ENCODE data around the gene NKTR. TPM values are rescaled to one million over a fixed set of nuclear protein-coding genes. Genes with fewer than 3 reads are reported as not detected.

NKTR gene
- polyA plus RNA-seq, 3 donors: 2.6 to 78.5 (median 5.8) TPM

- no peak for TF ChIP-seq CTCF (IDR thresholded peaks at IDR 0.05)
- Mint-ChIP-seq H3K36me3 (peaks cover 20 to 21% of the 10 kb centered on the region in 2 donors), H3K4me3 (peak overlapping the region in 1 of 2 donors; percentile 92), H3K4me1 (peaks cover 26% of the 10 kb centered on the region), H3K9me3 (peaks cover 0 to 2% (median 0%) of the 10 kb centered on the region in 7 donors), H3K27me3 (ENCODE audit: low read depth in 3 of 3) (peaks cover 0 to 2% (median 0%) of the 10 kb centered on the region in 3 donors), H3K27ac (peak overlapping the region in 6 of 7 donors; percentile 76 to 97 (median 94))
- no peaks in the 10 kb centered on the region for H3K27me3 ChIP-seq (ENCODE audit: control insufficient read depth in 2 of 2, insufficient read depth in 2 of 2, low read length in 2 of 2)
- H3K4me1 ChIP-seq (ENCODE audit: control insufficient read depth in 1 of 2, insufficient read depth in 2 of 2, low read length in 2 of 2): peaks cover 14 to 17% of the 10 kb centered on the region in 2 donors
- 100% methylated on average over 1 of the region's 4 CpGs for whole genome bisulfite sequencing (ENCODE audit: insufficient coverage)
- H2AFZ ChIP-seq (ENCODE audit: insufficient read depth, low read depth, low read length, poor library complexity, severe bottlenecking): no peak overlapping the region
- H4K20me1 ChIP-seq (ENCODE audit: insufficient read depth, low read length): no peaks in the 10 kb centered on the region
- H3K9ac ChIP-seq (ENCODE audit: insufficient read depth, low read length, poor library complexity, severe bottlenecking): no peak overlapping the region
- peaks cover 15 to 33% of the 10 kb centered on the region in 2 donors for H3K36me3 ChIP-seq (replicated peaks in 1 of 2; ENCODE audit: control insufficient read depth in 1 of 2, insufficient read depth in 2 of 2, low read length in 2 of 2)
- intact Hi-C loops (cut with micrococcal nuclease): no loop called here
- DNase-seq: no peak
- H3K4me2 ChIP-seq (replicated peaks; ENCODE audit: extremely low read depth, low read length, poor library complexity, severe bottlenecking): peak overlapping the region; percentile 82
- H3K79me2 ChIP-seq (ENCODE audit: insufficient read depth, low read length): peaks cover 35% of the 10 kb centered on the region
- no peaks in the 10 kb centered on the region for H3K9me3 ChIP-seq (replicated peaks in 1 of 2; ENCODE audit: control insufficient read depth in 1 of 2, insufficient read depth in 1 of 2, low read length in 2 of 2)
- H3K27ac ChIP-seq (ENCODE audit: low read depth in 1 of 2, low read length in 2 of 2): peak overlapping the region in 1 of 2 donors; percentile 88
- peak overlapping the region in 1 of 3 experiments; percentile 86 for H3K4me3 ChIP-seq (replicated peaks in 1 of 3; ENCODE audit: low read depth in 2 of 3, low read length in 3 of 3)
These were observed 8.7 kb upstream of the NKTR start for GRCh38 chr3:42591811-42592210.

GRCh38 chr3:42593635-42594034 is 6.9 kb upstream of the NKTR start:
- Histone ChIP-seq H3K27ac (ENCODE audit: low read depth in 1 of 2, low read length in 2 of 2) (no peak overlapping the region), H4K20me1 (ENCODE audit: insufficient read depth, low read length) (no peaks in the 10 kb centered on the region), H3K4me2 (replicated peaks; ENCODE audit: extremely low read depth, low read length, poor library complexity, severe bottlenecking) (no peak overlapping the region), H3K9ac (ENCODE audit: insufficient read depth, low read length, poor library complexity, severe bottlenecking) (no peak overlapping the region), H2AFZ (ENCODE audit: insufficient read depth, low read depth, low read length, poor library complexity, severe bottlenecking) (no peak overlapping the region), H3K79me2 (ENCODE audit: insufficient read depth, low read length) (peaks cover 35% of the 10 kb centered on the region), H3K27me3 (ENCODE audit: control insufficient read depth in 2 of 2, insufficient read depth in 2 of 2, low read length in 2 of 2) (no peaks in the 10 kb centered on the region), H3K9me3 (replicated peaks in 1 of 2; ENCODE audit: control insufficient read depth in 1 of 2, insufficient read depth in 1 of 2, low read length in 2 of 2) (no peaks in the 10 kb centered on the region), H3K4me3 (replicated peaks in 1 of 3; ENCODE audit: low read depth in 2 of 3, low read length in 3 of 3) (no peak overlapping the region), H3K36me3 (replicated peaks in 1 of 2; ENCODE audit: control insufficient read depth in 1 of 2, insufficient read depth in 2 of 2, low read length in 2 of 2) (peaks cover 15 to 33% of the 10 kb centered on the region in 2 donors), H3K4me1 (ENCODE audit: control insufficient read depth in 1 of 2, insufficient read depth in 2 of 2, low read length in 2 of 2) (peaks cover 14 to 17% of the 10 kb centered on the region in 2 donors)
- H3K9me3 Mint-ChIP-seq: no peaks in the 10 kb centered on the region
- intact Hi-C loops (cut with micrococcal nuclease): no loop called here
- 100% methylated on average over 1 of the region's 1 CpG for WGBS (ENCODE audit: insufficient coverage)
- no peak overlapping the region for H3K4me3 Mint-ChIP-seq
- H3K27me3 Mint-ChIP-seq (ENCODE audit: low read depth in 3 of 3): peaks cover 0 to 4% (median 0%) of the 10 kb centered on the region in 3 donors
- H3K27ac Mint-ChIP-seq: peak overlapping the region in 1 of 7 donors; percentile 32
- no peak for DNase-seq
- peaks cover 21 to 23% of the 10 kb centered on the region in 2 donors for H3K36me3 Mint-ChIP-seq
- TF ChIP-seq CTCF (IDR thresholded peaks at IDR 0.05): no peak
- peaks cover 26% of the 10 kb centered on the region for H3K4me1 Mint-ChIP-seq
